Esophagus squamous epithelium (tissue), 4 donors: Measurements from ENCODE around the gene AOC2.

Experiments used
- POLR2A ChIP-seq, 4 donors: fragments of 450-650 bp; IDR thresholded peaks; one replicate each; pipeline ENCODE4 v1.6.1; 2017; ENCODE audit warnings: antibody characterized with exemption in 4 of 4, mild to moderate bottlenecking in 4 of 4, moderate library complexity in 3 of 4
- TF ChIP-seq, protein P1 (sequence below), 6 experiments: fragments of 450-650 bp in 4 of 6; fragments of 200-600 bp in 2 of 6; sonication (generic) in 2 of 6; IDR thresholded peaks; one replicate each; pipeline ENCODE4 v1.5.1; 2016 to 2019; ENCODE audit warnings: antibody characterized with exemption in 6 of 6, mild to moderate bottlenecking in 4 of 6, moderate library complexity in 4 of 6

DNA sequence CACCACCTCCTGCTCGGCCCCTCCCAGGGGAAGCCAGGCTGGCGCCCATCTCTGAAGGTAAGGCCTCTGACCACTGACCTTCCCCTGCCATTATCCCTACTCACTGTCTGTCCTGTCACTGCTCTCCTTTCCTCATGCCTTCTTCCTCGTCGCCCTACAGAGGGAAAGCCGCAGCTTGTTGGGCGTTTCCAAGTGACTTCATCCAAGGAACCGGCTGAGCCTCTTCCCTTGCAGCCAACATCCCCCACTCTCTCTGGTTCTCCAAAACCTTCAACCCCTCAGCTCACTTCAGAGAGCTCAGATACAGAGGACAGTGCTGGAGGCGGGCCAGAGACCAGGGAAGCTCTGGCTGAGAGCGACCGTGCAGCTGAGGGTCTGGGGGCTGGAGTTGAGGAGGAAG, 48.9 kb upstream of the AOC2 start:
- TF ChIP-seq, protein P1, sequence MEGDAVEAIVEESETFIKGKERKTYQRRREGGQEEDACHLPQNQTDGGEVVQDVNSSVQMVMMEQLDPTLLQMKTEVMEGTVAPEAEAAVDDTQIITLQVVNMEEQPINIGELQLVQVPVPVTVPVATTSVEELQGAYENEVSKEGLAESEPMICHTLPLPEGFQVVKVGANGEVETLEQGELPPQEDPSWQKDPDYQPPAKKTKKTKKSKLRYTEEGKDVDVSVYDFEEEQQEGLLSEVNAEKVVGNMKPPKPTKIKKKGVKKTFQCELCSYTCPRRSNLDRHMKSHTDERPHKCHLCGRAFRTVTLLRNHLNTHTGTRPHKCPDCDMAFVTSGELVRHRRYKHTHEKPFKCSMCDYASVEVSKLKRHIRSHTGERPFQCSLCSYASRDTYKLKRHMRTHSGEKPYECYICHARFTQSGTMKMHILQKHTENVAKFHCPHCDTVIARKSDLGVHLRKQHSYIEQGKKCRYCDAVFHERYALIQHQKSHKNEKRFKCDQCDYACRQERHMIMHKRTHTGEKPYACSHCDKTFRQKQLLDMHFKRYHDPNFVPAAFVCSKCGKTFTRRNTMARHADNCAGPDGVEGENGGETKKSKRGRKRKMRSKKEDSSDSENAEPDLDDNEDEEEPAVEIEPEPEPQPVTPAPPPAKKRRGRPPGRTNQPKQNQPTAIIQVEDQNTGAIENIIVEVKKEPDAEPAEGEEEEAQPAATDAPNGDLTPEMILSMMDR (IDR thresholded peaks at IDR 0.05): no peak
- TF ChIP-seq POLR2A (IDR thresholded peaks at IDR 0.05): no peak
